ENCODE data around the gene RFX2. TPM values are rescaled to one million over a fixed set of nuclear protein-coding genes. Genes with fewer than 3 reads are reported as not detected.

RFX2 gene
- total RNA-seq (10 to 100 TPM; 22.6 to 54.2 TPM), polyA plus RNA-seq (10 to 100 TPM; 13.1 to 17.3 TPM)
- long read RNA-seq, donor 1, partial matches to known transcripts, result 0 of 2 reads
- long read RNA-seq, donor 1, other reads (novel, unspliced or antisense), result 0 of 2 reads
- long read RNA-seq, donor 2, result 0 reads
- long read RNA-seq, donor 3, partial matches to known transcripts, result 0 of 2 reads
- long read RNA-seq, donor 3, other reads (novel, unspliced or antisense), result 0 of 2 reads
- long read RNA-seq, donor 4, result 0 reads
- long read RNA-seq, donor 5, partial matches to known transcripts, result 45 of 49 reads
- long read RNA-seq, donor 5, other reads (novel, unspliced or antisense), result 0 of 49 reads

- peak; percentile 99 for ATAC-seq (ENCODE audit: insufficient read depth, low FRiP score)
- Histone ChIP-seq H3K27ac (ENCODE audit: low read depth in 1 of 2, low read length in 1 of 2) (peak within 1 kb of the TSS; percentile 84 to 91), H3K4me1 (ENCODE audit: control insufficient read depth in 5 of 5, insufficient read depth in 5 of 5, low read length in 5 of 5) (peaks cover 0 to 17% (median 6%) of the 10 kb centered on the region in 5 donors), H3K36me3 (ENCODE audit: control insufficient read depth in 4 of 4, insufficient read depth in 4 of 4, low read length in 4 of 4) (no peaks in the 10 kb centered on the region), H3K4me3 (peak within 1 kb of the TSS; percentile 60), H3K9ac (ENCODE audit: insufficient read depth in 1 of 2, low read length in 2 of 2) (peak within 1 kb of the TSS; percentile 63 to 93), H3K27me3 (ENCODE audit: control insufficient read depth in 3 of 3, insufficient read depth in 3 of 3, low read length in 2 of 3) (no peaks in the 10 kb centered on the region), H3K9me3 (ENCODE audit: control insufficient read depth in 4 of 4, insufficient read depth in 3 of 4, low read length in 3 of 4) (no peaks in the 10 kb centered on the region)
- peak; percentile 99 to 100 (median 99) for DNase-seq
- WGBS, 2 donors, result 0 to 1% methylated on average over 46 to 75 of the region's 75 CpGs
- TF ChIP-seq CTCF (IDR thresholded peaks at IDR 0.05; ENCODE audit: control extremely low read depth, extremely low read depth), result no peak
Measured at GRCh38 chr19:6110360-6110977, at the start of gene RFX2. Gene RFX2 (minus strand): TSS chr19:6110500. CDS start chr19:6047496, 63,004 bp downstream.

GRCh38 chr19:6156033-6156432 is 45.7 kb upstream of the RFX2 start:
- H3K4me1 ChIP-seq (ENCODE audit: control insufficient read depth in 5 of 5, insufficient read depth in 5 of 5, low read length in 5 of 5), result no peaks in the 10 kb centered on the region
- TF ChIP-seq CTCF (IDR thresholded peaks at IDR 0.05; ENCODE audit: control extremely low read depth, extremely low read depth), result no peak
- no peaks in the 10 kb centered on the region for H3K27me3 ChIP-seq (ENCODE audit: control insufficient read depth in 3 of 3, insufficient read depth in 3 of 3, low read length in 2 of 3)
- DNase-seq, result no peak
- H3K27ac ChIP-seq (ENCODE audit: low read depth in 1 of 2, low read length in 1 of 2), result no peak overlapping the region
- no peak overlapping the region for H3K9ac ChIP-seq (ENCODE audit: insufficient read depth in 1 of 2, low read length in 2 of 2)
- 38 to 55% methylated on average over 2 of the region's 2 CpGs for WGBS, 2 donors
- peaks cover 0 to 3% (median 0%) of the 10 kb centered on the region in 4 donors for H3K9me3 ChIP-seq (ENCODE audit: control insufficient read depth in 4 of 4, insufficient read depth in 3 of 4, low read length in 3 of 4)
- H3K4me3 ChIP-seq, result no peak overlapping the region
- ATAC-seq (ENCODE audit: insufficient read depth, low FRiP score), result no peak
- H3K36me3 ChIP-seq (ENCODE audit: control insufficient read depth in 4 of 4, insufficient read depth in 4 of 4, low read length in 4 of 4), result no peaks in the 10 kb centered on the region

GRCh38 chr19:6150289-6150688 is 40.0 kb upstream of the RFX2 start:
- Histone ChIP-seq H3K27me3 (ENCODE audit: control insufficient read depth in 3 of 3, insufficient read depth in 3 of 3, low read length in 2 of 3) (no peaks in the 10 kb centered on the region), H3K27ac (ENCODE audit: low read depth in 1 of 2, low read length in 1 of 2) (no peak overlapping the region), H3K9me3 (ENCODE audit: control insufficient read depth in 4 of 4, insufficient read depth in 3 of 4, low read length in 3 of 4) (peaks cover 0 to 5% (median 1%) of the 10 kb centered on the region in 4 donors), H3K4me3 (no peak overlapping the region), H3K9ac (ENCODE audit: insufficient read depth in 1 of 2, low read length in 2 of 2) (no peak overlapping the region), H3K4me1 (ENCODE audit: control insufficient read depth in 5 of 5, insufficient read depth in 5 of 5, low read length in 5 of 5) (no peaks in the 10 kb centered on the region), H3K36me3 (ENCODE audit: control insufficient read depth in 4 of 4, insufficient read depth in 4 of 4, low read length in 4 of 4) (no peaks in the 10 kb centered on the region)
- no peak for TF ChIP-seq CTCF (IDR thresholded peaks at IDR 0.05; ENCODE audit: control extremely low read depth, extremely low read depth)
- DNase-seq, result no peak
- 80 to 85% methylated on average over 8 of the region's 8 CpGs for WGBS, 2 donors
- ATAC-seq (ENCODE audit: insufficient read depth, low FRiP score), result no peak
